HG03280 (cell line): ENCODE results near the gene SHFL.
A peak's percentile ranks its signal among the peaks of the same experiment; 100 is the strongest.

Experiments
- ATAC-seq: cut with Tn5 transposase; IDR thresholded peaks from one replicate; pipeline ENCODE4 v1.9.1; 2021; ENCODE audit warnings: mild to moderate bottlenecking, moderate library complexity; ENCODE audit not compliant: unreplicated experiment

SHFL gene

GRCh38 chr19:10087296-10088061 lies 1.4 kb downstream of the SHFL start:
- no peak for ATAC-seq

DNA sequence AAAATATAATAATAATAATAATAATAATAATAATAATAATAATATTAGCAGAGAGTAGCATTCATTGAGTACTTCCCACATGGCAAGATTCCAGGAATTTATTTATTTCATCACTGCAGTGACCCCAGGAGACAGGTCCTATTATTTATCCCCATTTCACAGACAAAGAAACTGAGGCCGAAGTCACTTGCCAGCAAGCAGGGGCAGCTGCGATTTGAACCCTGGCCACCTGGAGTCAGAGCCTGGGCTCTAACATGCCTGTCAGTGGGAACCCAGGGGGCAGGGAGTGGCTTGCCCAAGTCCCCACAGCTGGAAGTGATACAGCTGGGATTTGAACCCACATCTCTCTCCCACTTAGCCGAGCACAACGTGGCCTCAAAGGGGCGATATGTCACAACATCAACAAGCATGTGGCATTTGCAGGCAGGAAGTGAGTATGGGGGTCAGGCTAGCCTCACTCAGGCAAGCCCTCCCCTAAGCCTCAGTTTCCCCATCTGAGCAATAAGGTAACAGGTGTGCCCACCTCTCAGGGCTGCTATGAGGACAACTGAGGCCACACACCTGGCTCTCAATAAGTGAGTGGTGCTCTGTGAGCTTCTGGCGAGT lies 2.9 kb downstream of the SHFL start:
- no peak for ATAC-seq

DNA sequence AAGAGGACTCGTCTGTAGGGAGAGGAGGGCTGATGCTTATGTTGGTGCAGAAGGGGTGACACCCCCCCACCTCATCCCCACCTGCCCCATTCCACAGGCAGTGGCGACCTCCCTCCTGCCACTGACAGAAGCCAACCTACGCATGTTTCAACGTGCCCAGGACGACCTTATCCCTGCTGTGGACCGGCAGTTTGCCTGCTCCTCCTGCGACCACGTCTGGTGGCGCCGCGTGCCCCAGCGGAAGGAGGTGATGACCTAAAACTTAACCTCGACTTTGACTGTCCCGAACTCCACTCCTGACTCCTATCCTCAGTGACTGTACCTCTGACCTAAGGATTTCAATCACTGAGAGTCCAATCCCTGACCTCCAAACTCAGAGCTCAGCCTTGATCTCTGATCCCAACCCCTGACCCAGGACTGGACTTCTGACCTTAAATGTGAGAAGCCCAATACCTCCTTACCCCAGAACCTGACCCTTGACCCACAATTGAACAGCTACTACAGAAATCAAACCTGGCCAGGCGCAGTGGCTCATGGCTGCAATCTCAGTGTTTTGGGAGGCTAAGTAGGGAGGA lies 3.8 kb downstream of the SHFL start:
- no peak for ATAC-seq

DNA sequence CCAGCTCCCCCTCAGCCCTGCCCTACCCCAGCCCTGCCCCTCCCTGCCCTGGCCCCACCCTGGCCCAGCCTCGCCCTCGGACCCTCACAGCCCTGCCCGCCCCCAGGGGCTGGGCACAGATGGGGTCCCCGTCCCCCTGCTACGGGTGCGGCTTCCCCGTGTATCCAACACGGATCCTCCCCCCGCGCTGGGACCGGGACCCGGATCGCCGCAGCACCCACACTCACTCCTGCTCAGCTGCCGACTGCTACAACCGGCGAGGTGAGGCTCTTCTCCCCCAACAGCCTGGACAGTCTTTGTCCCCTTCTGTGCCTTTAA lies 5.2 kb downstream of the SHFL start:
- ATAC-seq, result no peak

GRCh38 chr19:10091895-10092641 lies 6.0 kb downstream of the SHFL start:
- ATAC-seq, result no peak

DNA sequence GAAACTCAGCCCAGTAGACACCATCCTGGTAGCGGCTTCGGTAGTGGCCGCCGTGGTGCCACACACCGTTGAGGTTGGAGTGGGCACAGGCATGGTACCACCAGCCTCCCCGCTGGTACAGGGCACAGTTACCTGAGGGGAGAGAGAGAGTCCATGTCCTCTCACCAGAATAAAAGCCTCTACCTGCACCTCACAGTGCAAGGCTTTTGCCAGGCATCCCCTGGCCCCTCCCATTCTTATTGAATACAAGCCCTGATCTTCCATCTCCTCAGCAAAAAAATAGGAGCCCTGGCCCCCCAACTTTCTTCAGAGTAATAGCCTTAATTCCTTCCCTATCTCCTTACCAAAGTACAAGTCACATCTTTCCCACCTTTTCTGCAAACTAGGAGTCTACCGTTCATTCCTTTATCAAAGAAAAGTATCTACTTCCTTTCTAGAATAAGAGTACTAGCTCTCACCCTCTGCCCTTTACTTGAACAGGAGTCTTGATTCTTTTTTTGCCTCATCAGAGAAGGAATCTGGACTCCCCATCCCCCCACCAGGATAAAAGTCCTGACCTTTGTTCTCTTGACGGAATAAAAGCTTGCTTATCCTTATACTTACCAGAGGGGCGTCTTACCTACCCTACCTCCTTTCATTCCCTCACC lies 6.7 kb downstream of the SHFL start:
- no peak for ATAC-seq

GRCh38 chr19:10093295-10094186 lies 7.4 kb downstream of the SHFL start:
- no peak for ATAC-seq

GRCh38 chr19:10095622-10095947 lies 9.5 kb downstream of the SHFL start:
- no peak for ATAC-seq

DNA sequence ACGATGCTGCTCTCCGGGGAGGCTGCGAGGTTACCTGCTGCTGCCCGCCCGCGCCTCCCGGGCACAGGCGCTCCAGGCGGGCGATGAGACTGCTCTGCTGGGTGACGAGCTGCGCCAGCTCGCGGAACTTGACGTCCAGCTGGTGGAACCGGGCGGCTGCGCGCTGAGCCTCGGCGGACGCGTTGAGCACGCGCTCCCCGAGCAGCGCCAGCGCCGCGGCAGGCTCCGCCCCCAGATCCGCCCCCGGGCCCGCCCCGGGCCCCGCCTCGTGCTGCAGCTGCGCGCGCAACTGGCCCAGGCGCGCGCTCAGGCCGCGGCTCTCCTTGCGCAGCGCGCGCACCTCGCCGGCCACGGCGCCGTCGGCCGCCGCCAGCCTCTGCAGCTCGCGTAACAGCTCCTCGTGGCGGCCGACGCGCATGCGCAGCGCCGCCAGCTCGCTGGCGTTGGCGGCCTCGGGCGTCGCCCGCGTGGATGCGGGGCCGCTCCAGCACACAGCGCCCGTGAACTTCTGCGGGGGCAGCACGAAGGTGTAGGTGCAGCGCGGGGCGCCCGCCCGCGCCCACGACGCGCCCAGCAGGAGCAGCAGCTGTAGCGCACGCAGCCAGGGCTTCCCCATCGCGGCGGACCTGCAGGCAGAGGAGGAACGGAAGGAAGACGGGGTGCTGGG lies 10.0 kb downstream of the SHFL start:
- peak; percentile 81 for ATAC-seq

DNA sequence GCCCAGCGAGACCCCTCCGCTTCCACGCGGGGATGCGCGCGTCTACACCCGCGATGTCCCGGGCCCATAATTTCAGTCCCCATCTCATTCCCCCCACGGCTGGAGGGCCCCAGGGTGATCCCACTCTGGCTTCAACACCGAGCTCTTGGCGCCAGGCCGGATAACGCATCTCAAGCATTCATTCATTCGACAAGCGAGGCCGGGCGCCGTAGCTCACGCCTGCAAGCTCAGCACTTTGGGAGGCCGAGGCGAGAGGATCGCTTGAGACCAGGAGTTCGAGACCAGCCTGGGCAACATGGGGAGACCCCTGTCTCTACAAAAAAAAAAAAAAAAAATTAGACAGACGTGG lies 10.5 kb downstream of the SHFL start:
- ATAC-seq, result no peak

GRCh38 chr19:10100163-10100785 lies 14.2 kb downstream of the SHFL start:
- ATAC-seq, result no peak

DNA sequence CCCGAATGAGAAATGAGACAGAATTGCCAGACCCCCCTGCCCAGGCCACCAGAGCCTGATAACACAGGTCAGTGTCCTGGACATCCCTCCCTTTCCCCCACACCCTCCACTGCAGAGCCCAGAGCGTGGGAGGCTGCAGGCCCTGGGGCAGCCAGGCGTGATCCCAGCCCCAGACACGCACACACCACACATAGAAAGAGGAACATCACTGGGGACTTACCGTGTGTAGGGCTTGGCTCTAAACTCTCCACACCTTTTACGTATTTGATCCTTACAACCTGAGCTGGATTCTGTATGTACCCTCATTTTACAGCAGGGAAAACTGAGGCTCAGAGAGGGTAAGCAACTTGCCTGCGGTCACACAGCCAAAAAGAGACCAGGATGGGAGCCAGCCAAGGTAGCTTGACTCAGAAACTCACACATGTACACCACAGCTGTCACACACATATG lies 16.7 kb downstream of the SHFL start:
- no peak for ATAC-seq

DNA sequence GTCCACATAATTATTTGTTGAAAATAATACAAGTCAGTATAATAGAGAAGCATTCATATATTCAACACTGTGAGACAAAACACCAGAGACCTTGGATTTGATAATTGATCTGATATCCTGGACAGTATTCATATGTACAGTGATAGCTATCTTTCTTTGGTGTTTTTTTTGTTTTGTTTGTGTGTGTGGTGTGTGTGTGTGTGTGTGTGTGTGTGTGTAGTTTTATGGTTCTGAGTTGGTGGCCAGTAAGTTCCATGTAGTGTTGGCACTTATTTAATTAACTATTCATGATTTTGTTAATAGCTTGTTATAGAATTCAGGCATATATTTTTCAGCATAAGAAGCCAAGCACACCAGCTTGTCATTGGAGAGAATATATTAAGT lies 18.0 kb downstream of the SHFL start:
- no peak for ATAC-seq

DNA sequence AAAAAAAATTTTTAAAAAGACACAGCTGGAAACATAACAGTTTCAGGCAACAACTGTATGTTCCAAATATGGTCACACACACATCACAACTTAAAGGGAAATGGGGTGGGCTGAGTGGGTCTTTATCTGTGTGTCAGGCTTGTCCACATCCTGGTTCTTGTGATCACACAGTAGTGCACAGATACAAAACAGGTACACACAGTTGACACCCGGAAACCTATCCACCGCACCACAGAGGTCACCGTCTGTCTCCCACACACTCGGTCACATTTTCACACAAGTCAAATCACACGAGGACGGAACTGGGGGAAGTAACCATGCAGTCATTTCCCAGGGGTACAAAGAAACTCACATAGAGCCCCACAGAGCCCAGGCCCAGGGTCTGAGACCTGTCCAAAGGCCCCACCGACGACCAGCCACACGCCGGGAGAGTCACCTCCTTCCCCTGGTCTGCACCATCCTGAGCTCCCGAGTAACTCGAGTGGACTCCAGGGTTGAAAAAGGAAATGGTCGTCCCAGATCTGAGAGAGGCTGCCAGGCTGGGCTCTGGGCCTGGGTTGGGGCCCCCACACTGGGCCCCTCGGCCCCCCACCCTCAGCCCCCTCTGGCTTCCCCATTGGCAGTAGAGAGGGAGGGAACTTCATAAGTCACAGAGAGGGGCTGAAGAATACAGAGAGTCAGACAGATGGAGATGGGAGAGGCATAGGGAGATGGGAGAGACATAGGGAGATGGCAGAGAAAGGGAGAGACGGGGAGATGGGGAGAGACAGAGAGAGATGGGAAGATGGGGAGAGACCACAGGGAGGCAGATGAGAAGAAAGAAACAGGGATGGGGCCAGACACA lies 18.8 kb downstream of the SHFL start:
- peak; percentile 47 for ATAC-seq

GRCh38 chr19:10105509-10106099 lies 19.5 kb downstream of the SHFL start:
- ATAC-seq, result peak; percentile 17

DNA sequence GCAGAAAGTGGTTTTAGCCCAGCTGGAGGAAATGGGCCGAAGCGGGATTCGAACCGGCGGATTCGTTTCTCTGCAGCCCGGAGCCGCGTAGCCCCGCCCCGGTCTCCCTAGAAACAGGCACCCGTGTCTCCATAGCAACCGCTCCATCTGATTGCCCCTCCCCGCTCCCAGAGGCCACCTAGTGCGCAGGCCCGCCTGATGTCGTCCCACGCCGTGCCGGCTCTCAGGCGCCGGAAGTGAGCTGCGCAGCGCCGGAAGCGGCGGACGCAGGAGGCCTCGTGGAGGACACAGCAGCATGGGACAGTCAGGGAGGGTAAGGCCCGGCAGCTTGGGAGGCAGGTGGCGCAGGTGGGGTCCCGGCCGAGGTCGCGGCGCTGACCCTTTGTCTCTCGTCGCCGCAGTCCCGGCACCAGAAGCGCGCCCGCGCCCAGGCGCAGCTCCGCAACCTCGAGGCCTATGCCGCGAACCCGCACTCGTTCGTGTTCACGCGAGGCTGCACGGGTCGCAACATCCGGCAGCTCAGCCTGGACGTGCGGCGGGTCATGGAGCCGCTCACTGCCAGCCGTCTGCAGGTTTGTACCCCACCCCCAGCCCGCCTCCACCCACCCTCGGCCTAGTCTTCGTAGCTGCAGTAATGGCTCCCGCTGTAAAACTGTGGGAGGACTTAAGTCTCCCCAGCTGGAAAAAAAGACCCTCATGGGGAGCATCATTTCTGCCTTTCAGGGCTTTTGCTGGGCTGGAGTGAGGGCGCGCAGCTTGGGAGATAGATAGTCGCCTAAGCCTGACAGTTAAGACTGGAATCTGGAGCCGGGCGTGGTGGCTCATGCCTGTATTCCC lies 20.2 kb downstream of the SHFL start, which contains the start of gene PPAN:
PPAN (plus strand) TSS at position 263 of the 837 bp plus-strand sequence; CDS start at position 296, 33 bp downstream.
- peak; percentile 59 for ATAC-seq

- ATAC-seq, result no peak
These were observed 21.1 kb downstream of the SHFL start for GRCh38 chr19:10107254-10107653.
